22Rv1 (cell line): ENCODE data around the gene DDHD1.

Experiments used
- ZFX ChIP-seq: fragments of 450-650 bp; IDR thresholded peaks from 2 replicates; pipeline ENCODE4 v1.6.1; 2017; ENCODE audit warnings: antibody characterized with exemption, borderline replicate concordance
- TF ChIP-seq, protein P1 (sequence below): fragments of 450-650 bp; IDR thresholded peaks from 2 replicates; pipeline ENCODE4 v1.5.1; 2017; ENCODE audit warnings: mild to moderate bottlenecking

DNA sequence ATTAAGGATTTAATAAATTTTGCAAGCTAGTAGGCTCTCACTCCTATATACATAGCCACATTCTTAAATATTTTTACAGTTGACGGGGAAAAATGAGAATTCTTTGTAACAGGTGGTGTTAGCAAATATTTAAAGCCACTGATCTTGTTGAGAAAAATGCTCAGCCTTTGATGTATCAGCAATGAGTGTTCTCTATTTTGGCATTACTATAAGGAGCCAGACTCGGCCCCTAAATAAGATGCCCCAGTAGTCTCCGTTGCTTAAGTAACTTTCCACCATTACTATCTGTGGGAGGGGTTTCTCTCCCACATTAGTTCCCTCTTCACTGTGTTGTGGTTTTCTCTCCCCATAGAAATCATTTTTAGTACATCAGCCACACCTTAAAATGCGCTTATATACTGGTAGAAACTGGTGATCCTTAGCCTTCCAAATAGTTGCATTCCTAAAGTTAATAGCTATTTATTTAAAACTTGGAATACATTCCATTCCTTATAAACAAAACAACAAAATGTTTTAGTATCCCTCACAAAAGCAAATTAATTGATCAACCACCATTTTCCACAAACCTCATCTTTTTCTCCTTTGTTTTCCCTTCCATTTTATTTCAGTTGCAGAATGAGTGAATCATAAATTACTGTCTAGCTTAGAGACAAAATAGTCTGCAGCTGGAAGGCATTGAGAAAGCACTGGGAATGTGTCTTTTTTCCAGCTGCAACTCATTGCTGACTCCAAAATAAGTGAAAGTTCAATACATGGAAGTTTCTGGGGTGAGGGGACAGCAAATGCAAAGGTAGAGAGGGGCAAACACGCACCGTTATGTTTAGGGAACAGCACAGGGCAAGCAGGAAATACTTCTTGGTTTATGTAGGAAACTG lies 117.5 kb downstream of the DDHD1 start:
- TF ChIP-seq, protein P1, sequence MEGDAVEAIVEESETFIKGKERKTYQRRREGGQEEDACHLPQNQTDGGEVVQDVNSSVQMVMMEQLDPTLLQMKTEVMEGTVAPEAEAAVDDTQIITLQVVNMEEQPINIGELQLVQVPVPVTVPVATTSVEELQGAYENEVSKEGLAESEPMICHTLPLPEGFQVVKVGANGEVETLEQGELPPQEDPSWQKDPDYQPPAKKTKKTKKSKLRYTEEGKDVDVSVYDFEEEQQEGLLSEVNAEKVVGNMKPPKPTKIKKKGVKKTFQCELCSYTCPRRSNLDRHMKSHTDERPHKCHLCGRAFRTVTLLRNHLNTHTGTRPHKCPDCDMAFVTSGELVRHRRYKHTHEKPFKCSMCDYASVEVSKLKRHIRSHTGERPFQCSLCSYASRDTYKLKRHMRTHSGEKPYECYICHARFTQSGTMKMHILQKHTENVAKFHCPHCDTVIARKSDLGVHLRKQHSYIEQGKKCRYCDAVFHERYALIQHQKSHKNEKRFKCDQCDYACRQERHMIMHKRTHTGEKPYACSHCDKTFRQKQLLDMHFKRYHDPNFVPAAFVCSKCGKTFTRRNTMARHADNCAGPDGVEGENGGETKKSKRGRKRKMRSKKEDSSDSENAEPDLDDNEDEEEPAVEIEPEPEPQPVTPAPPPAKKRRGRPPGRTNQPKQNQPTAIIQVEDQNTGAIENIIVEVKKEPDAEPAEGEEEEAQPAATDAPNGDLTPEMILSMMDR: no peak
- no peak for TF ChIP-seq ZFX
